H1 (cell line): ENCODE data around the gene TROAP. TPM values are rescaled to one million over a fixed set of nuclear protein-coding genes. Genes with fewer than 3 reads are reported as not detected.

Experiments used
- ATF2 ChIP-seq: IDR thresholded peaks from 2 replicates; pipeline ENCODE4 v1.6.1; 2012; ENCODE audit warnings: low read length, inconsistent platforms
- CBX8 ChIP-seq: fragments of 300-800, 300-1000 bp; sonication (generic); IDR thresholded peaks from 2 replicates; pipeline ENCODE4 v1.7.1; 2016; ENCODE audit warnings: low read depth, low read length, borderline replicate concordance
- CHD1 ChIP-seq: IDR thresholded peaks from 2 replicates; pipeline ENCODE4 v1.6.1; 2012; ENCODE audit warnings: low read depth, low read length, improper control_type of control experiment
- CHD2 ChIP-seq: IDR thresholded peaks from 2 replicates; pipeline ENCODE4 v1.6.1; 2012; ENCODE audit warnings: low read length, improper control_type of control experiment
- CTCF ChIP-seq, 3 experiments: IDR thresholded peaks; 1 replicate in 2 of 3; 2 replicates in 1 of 3; pipeline versions ENCODE4 v1.5.1 to v1.6.1; 2011; ENCODE audit warnings: low read length in 3 of 3, mild to moderate bottlenecking in 3 of 3, inconsistent platforms in 2 of 3, low read depth in 1 of 3, moderate library complexity in 1 of 3; ENCODE audit not compliant: insufficient read depth in 1 of 3; ENCODE audit errors: control extremely low read depth in 1 of 3
- EZH2 ChIP-seq: fragments of 200-600 bp; sonication (generic); IDR thresholded peaks from 2 replicates; pipeline ENCODE4 v1.7.1; 2012; ENCODE audit warnings: low read depth, mild to moderate bottlenecking, moderate library complexity, low read length, inconsistent platforms; ENCODE audit not compliant: severe bottlenecking
- HDAC2 ChIP-seq, 2 experiments: fragments of 300-600 bp in 1 of 2; sonication (generic) in 1 of 2; IDR thresholded peaks; 2 replicates each; pipeline ENCODE4 v1.6.1; 2011 to 2012; ENCODE audit warnings: low read depth in 2 of 2, low read length in 2 of 2, mild to moderate bottlenecking in 2 of 2, moderate library complexity in 2 of 2, borderline replicate concordance in 1 of 2, inconsistent platforms in 1 of 2
- HDAC6 ChIP-seq: IDR thresholded peaks from one replicate; pipeline ENCODE4 v1.7.1; 2012; ENCODE audit warnings: low read depth, mild to moderate bottlenecking, inconsistent platforms, low read length, moderate library complexity
- JUN ChIP-seq: IDR thresholded peaks from 2 replicates; pipeline ENCODE4 v1.6.1; 2011; ENCODE audit warnings: low read depth, mild to moderate bottlenecking, improper control_type of control experiment, low read length
- KDM4A ChIP-seq: IDR thresholded peaks from one replicate; pipeline ENCODE4 v1.7.1; 2012; ENCODE audit warnings: low read depth, mild to moderate bottlenecking, moderate library complexity, low read length, inconsistent platforms; ENCODE audit not compliant: severe bottlenecking
- MAX ChIP-seq: IDR thresholded peaks from 2 replicates; pipeline ENCODE4 v1.6.1; 2012; ENCODE audit warnings: inconsistent platforms
- POLR2A ChIP-seq, 2 experiments: IDR thresholded peaks; 1 replicate in 1 of 2; 2 replicates in 1 of 2; pipeline ENCODE4 v1.6.1; 2011; ENCODE audit warnings: low read depth in 2 of 2, low read length in 2 of 2, mild to moderate bottlenecking in 2 of 2; ENCODE audit errors: control extremely low read depth in 1 of 2
- SIN3A ChIP-seq, 2 experiments: IDR thresholded peaks in 1 of 2; conservative IDR thresholded peaks in 1 of 2; 2 replicates each; pipeline ENCODE4 v1.6.1; 2011 to 2012; ENCODE audit warnings: low read length in 2 of 2, improper control_type of control experiment in 1 of 2, low read depth in 1 of 2, mild to moderate bottlenecking in 1 of 2
- SIRT6 ChIP-seq: IDR thresholded peaks from one replicate; pipeline ENCODE4 v1.7.1; 2012; ENCODE audit warnings: low read length, inconsistent platforms
- SIX5 ChIP-seq: IDR thresholded peaks from 2 replicates; pipeline ENCODE4 v1.6.1; 2011; ENCODE audit warnings: mild to moderate bottlenecking, low read depth, low read length
- SRF ChIP-seq: IDR thresholded peaks from 2 replicates; pipeline ENCODE4 v1.6.1; 2011; ENCODE audit warnings: mild to moderate bottlenecking, low read depth, low read length, moderate library complexity
- SUZ12 ChIP-seq: fragments of 200-600 bp; sonication (generic); IDR thresholded peaks from 2 replicates; pipeline ENCODE4 v1.6.1; 2012; ENCODE audit warnings: mild to moderate bottlenecking, inconsistent platforms, low read length, moderate library complexity, mixed read lengths
- TAF1 ChIP-seq: IDR thresholded peaks from 2 replicates; pipeline ENCODE4 v1.6.1; 2011; ENCODE audit warnings: mild to moderate bottlenecking, low read depth, low read length
- polyA plus RNA-seq, 7 experiments: library from polyadenylated mRNA; depleted of rRNA in 3 of 7; stranded (reverse) in 5 of 7; unstranded in 2 of 7; fragments of >200 nt in 5 of 7; fragments of 200-250 nt in 2 of 7; gene quantifications; 1 replicate in 5 of 7; 2 replicates in 1 of 7; 4 replicates in 1 of 7; pipeline versions ENCODE4 v1.2.1 to v1.2.3, GENCODE V29; 2011 to 2013; ENCODE audit warnings: missing spikeins in 2 of 7, mixed read lengths in 2 of 7
- total RNA-seq: library from RNA; stranded (reverse); fragmentation: NEBNext Ultra II Directional; extraction: Animal tissue kit (Norgen Biotek cat#: 25700); gene quantifications from 2 replicates; pipeline ENCODE4 v1.2.1, GENCODE V29; 2021

TROAP gene
- total and polyA plus RNA-seq, 2 of the 8 experiments (the other 6 are each of a cell fraction or from before 2014, with no cell fraction given) = 36.7 to 52.0 TPM

GRCh38 chr12:49366652-49367380 is 43.8 kb downstream of the TROAP start (continued):
- TF ChIP-seq MAX (no peak; the same call in none of the 2 replicates), CTCF (IDR thresholded peaks at IDR 0.05; ENCODE audit: control extremely low read depth in 1 of 3, insufficient read depth in 1 of 3, low read depth in 1 of 3, low read length in 3 of 3) (peak in 2 of 3 experiments; percentile 2 to 15; a peak in 2 of 4 replicates), SIRT6 (no peak), SRF (no peak), SIX5 (no peak), TAF1 (peak; percentile 90), HDAC2 (IDR thresholded peaks at IDR 0.05; ENCODE audit: borderline replicate concordance in 1 of 2, low read depth in 2 of 2, low read length in 2 of 2) (no peak), POLR2A (IDR thresholded peaks at IDR 0.05; ENCODE audit: control extremely low read depth in 1 of 2, low read depth in 2 of 2, low read length in 2 of 2) (peak; percentile 70 to 91), KDM4A (peak; percentile 78), JUN (no peak), CBX8 (no peak), SIN3A (conservative IDR thresholded peaks at IDR 0.05 in 1 of 2, IDR thresholded peaks at IDR 0.05 in 1 of 2; ENCODE audit: low read depth in 1 of 2, low read length in 2 of 2) (no peak; a peak in 1 of 4 replicates), CHD1 (no peak), HDAC6 (no peak), SUZ12 (no peak), ATF2 (no peak), EZH2 (no peak), CHD2 (no peak)
